ENCODE data around the gene AWAT1. TPM values are rescaled to one million over a fixed set of nuclear protein-coding genes. Genes with fewer than 3 reads are reported as not detected.

AWAT1 gene
- total and polyA plus RNA-seq, 7 donors = not detected

DNA sequence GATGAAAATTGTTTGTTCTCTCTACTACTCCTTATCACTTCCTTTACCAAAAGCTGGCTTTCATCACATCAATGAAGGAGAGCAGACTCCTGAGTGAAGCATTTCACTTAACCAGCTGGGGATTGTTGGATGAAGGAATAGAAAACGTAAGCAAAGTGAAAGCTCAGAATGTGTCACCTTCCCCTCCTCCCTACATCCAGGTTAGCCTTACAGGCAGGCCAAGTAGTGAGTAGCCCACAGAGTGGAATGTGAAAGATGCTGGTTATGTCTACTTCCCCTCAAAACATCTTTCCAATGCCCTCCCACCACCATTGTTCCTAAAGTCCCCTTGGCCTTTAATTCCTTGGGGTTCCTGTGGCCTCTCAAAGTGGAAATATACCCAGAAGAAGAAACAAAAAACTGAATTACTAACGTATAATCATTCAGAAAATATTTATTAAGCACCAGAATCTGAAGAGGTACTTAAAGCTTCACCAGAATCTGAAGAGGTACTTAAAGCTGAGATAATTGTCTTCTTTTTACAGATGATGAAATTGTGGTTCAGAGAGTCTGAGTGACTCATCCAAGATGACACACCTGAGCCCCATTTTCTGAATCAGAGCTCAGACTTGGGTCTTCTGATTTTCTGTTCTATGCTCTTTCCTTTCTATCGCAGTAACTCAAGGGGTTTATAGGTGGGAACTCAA lies 19.1 kb downstream of the AWAT1 start:
- Histone ChIP-seq H3K27me3 (no peaks in the 10 kb centered on the region), H3K9me3 (no peaks in the 10 kb centered on the region), H3K27ac (no peak overlapping the region), H3K4me1 (no peaks in the 10 kb centered on the region), H3K36me3 (no peaks in the 10 kb centered on the region), H3K4me3 (no peak overlapping the region)
- 85 to 87% methylated on average over 3 of the region's 3 CpGs for WGBS, 2 donors
- intact Hi-C loops (cut with DNase I) = no loop called here
- no peak for DNase-seq
- TF ChIP-seq EP300 (IDR thresholded peaks at IDR 0.05) = no peak
- TF ChIP-seq, protein P1, sequence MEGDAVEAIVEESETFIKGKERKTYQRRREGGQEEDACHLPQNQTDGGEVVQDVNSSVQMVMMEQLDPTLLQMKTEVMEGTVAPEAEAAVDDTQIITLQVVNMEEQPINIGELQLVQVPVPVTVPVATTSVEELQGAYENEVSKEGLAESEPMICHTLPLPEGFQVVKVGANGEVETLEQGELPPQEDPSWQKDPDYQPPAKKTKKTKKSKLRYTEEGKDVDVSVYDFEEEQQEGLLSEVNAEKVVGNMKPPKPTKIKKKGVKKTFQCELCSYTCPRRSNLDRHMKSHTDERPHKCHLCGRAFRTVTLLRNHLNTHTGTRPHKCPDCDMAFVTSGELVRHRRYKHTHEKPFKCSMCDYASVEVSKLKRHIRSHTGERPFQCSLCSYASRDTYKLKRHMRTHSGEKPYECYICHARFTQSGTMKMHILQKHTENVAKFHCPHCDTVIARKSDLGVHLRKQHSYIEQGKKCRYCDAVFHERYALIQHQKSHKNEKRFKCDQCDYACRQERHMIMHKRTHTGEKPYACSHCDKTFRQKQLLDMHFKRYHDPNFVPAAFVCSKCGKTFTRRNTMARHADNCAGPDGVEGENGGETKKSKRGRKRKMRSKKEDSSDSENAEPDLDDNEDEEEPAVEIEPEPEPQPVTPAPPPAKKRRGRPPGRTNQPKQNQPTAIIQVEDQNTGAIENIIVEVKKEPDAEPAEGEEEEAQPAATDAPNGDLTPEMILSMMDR (IDR thresholded peaks at IDR 0.05) = no peak
- TF ChIP-seq POLR2A (IDR thresholded peaks at IDR 0.05) = no peak
- no peak for TF ChIP-seq POLR2AphosphoS5 (IDR thresholded peaks at IDR 0.05)

DNA sequence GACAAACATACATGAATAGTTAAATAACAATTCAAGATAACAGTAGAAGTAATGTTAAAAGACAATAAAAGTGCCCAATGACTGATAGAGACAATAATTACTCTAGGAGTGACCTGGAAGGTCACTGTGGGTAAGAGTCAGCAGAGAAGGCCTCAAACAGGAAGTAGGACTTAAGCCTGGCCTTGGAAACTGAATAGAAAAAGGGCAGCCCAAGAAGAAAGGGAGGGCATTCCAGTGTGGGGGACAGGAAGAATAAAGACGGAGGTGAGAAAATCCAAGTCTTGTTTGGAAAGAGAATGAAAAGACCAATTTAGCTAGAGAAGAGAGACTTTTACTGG lies 19.6 kb downstream of the AWAT1 start:
- no peaks in the 10 kb centered on the region for H3K4me1 ChIP-seq
- H3K27me3 ChIP-seq = no peaks in the 10 kb centered on the region
- no peak overlapping the region for H3K27ac ChIP-seq
- H3K9me3 ChIP-seq = no peaks in the 10 kb centered on the region
- H3K4me3 ChIP-seq = no peak overlapping the region
- no peaks in the 10 kb centered on the region for H3K36me3 ChIP-seq
- intact Hi-C loops (cut with DNase I) = no loop called here
- 84 to 93% methylated on average over 1 of the region's 1 CpG for WGBS, 2 donors
- DNase-seq = no peak
- TF ChIP-seq, protein P1 (IDR thresholded peaks at IDR 0.05) = no peak
- no peak for TF ChIP-seq POLR2AphosphoS5 (IDR thresholded peaks at IDR 0.05)
- no peak for TF ChIP-seq POLR2A (IDR thresholded peaks at IDR 0.05)
- TF ChIP-seq EP300 (IDR thresholded peaks at IDR 0.05) = no peak

DNA sequence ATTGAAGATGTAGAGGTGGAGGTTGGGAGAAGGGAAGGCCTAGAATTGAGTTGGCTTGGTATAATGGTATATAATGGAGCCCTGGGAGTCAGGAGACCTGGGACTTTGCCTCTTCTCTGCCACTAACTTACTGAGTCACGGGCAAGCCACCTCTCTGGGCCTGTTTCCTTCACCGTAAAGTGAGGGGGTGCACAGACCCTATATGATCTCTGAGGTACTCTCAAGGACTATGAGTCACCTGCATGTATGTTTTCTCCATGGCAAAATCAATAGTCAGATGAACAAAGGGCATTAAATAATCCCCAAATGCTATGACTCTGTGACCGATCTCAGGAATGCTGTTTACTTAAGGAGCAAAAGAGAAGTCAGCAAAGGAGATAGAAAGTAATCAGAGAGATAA lies 20.5 kb downstream of the AWAT1 start:
- WGBS, 2 donors = 91 to 92% methylated on average over 3 of the region's 3 CpGs
- no peak for DNase-seq
- H3K27me3 ChIP-seq = no peaks in the 10 kb centered on the region
- no peak overlapping the region for H3K27ac ChIP-seq
- H3K9me3 ChIP-seq = no peaks in the 10 kb centered on the region
- no peak overlapping the region for H3K4me3 ChIP-seq
- H3K4me1 ChIP-seq = no peaks in the 10 kb centered on the region
- no peaks in the 10 kb centered on the region for H3K36me3 ChIP-seq
- TF ChIP-seq, protein P1 (IDR thresholded peaks at IDR 0.05) = no peak
- no peak for TF ChIP-seq POLR2AphosphoS5 (IDR thresholded peaks at IDR 0.05)
- no peak for TF ChIP-seq POLR2A (IDR thresholded peaks at IDR 0.05)
- TF ChIP-seq EP300 (IDR thresholded peaks at IDR 0.05) = no peak
- intact Hi-C loops (cut with DNase I) = no loop called here

DNA sequence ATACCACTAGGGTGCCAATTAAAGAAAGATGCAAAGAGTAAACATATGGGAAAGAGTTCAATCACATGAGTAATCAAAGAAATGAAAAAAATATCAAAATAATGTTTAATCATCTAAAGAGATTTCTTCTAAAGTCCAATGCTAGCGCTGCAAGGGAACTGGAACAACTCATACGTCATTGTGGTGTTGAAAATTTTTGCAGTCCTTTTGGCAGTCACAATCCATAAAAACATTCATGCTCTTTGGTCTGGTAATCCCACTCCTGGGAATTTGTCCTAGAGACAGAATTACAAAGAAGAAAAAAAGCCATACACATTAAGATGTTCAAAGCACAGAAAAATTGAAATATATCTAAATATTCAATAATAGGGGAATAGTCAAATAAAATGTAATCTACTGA lies 21.0 kb downstream of the AWAT1 start:
- no peak overlapping the region for H3K27ac ChIP-seq
- WGBS, 2 donors = 88 to 99% methylated on average over 2 of the region's 2 CpGs
- H3K27me3 ChIP-seq = no peaks in the 10 kb centered on the region
- no peaks in the 10 kb centered on the region for H3K4me1 ChIP-seq
- TF ChIP-seq, protein P1 (IDR thresholded peaks at IDR 0.05) = no peak
- TF ChIP-seq POLR2AphosphoS5 (IDR thresholded peaks at IDR 0.05) (no peak), POLR2A (IDR thresholded peaks at IDR 0.05) (no peak), EP300 (IDR thresholded peaks at IDR 0.05) (no peak)
- H3K4me3 ChIP-seq = no peak overlapping the region
- no peaks in the 10 kb centered on the region for H3K36me3 ChIP-seq
- no peak for DNase-seq
- intact Hi-C loops (cut with DNase I) = no loop called here
- H3K9me3 ChIP-seq = no peaks in the 10 kb centered on the region
